Sciatic nerve (tissue), 2 donors: Measurements from ENCODE around the gene DCHS2. TPM values are rescaled to one million over a fixed set of nuclear protein-coding genes. Genes with fewer than 3 reads are reported as not detected.

ENCODE experiments used
- ATAC-seq: fragments of 200-7000 bp; cut with Tn5 transposase; one replicate; pipeline ENCODE4 v1.9.1; 2020; ENCODE audit warnings: mild to moderate bottlenecking, moderate library complexity
- DNase-seq: peaks from one replicate; pipeline ENCODE4 v3.0.0-alpha.2; 2020; ENCODE audit warnings: low spot score
- intact Hi-C: fragments of 100-400 bp; cut with DNase I; formaldehyde crosslinking; loops from one replicate; pipeline ENCODE4 v1.14.2; 2022
- total RNA-seq: library from RNA; stranded (reverse); fragmentation: NEBNext Ultra II Directional; extraction: Animal tissue kit (Norgen Biotek cat#: 25700); gene quantifications from one replicate; pipeline ENCODE4 v1.2.1, GENCODE V29; 2021
- donor health status: DM: no; HTN: no; CAD: no.
- donor health status: DM: no; HTN: no; CAD: no.

DCHS2 gene
- total RNA-seq, 1 donor from 2014 or later, result not detected

- ATAC-seq (no peak), DNase-seq (no peak)
- intact Hi-C loops, result no loop called here
Measured at GRCh38 chr4:154495867-154496266, 4.3 kb upstream of the DCHS2 start.

DNA sequence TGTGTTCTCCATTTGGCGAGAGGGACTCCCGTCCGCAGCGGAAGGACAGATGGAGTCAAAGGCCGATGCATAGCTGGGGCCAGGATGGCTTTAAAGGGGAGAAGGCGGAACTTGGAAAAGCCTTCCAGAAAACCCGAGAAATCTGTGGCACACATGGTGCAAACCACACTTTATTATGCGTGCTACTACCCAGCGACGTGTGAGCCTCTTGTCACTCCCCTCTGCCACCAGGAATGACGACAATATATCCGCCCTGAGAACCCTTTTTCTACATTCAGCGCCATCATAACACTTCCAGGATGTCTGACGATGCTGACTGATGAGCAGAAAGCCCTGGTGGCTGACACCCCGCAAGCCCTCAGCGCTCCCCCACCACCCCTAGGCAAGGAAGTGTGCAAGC lies 689 bp upstream of the DCHS2 start:
- DNase-seq (no peak), ATAC-seq (no peak)
- intact Hi-C loops, result no loop called here

- intact Hi-C loops, result no loop called here
- DNase-seq (peak; percentile 54), ATAC-seq (peak; percentile 25)
Measured at GRCh38 chr4:154490583-154491340, 837 bp downstream of the DCHS2 start.

DNA sequence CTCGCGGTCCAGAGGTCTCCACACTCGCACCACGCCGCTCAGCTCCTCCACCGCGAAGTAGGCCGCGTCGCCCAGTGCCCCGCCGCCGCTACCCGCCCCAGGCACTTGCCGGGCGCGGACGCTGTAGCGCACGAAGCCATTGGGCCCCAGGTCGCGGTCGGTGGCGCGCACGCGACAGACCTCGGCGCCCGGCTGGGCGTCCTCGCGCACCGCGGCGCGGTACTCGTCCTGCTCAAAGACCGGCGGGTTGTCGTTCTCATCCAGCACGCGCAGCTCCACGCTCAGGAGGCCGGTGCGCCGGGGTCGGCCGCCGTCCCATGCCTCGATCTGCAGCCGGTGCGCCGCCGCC lies 1.4 kb downstream of the DCHS2 start:
- DNase-seq, result no peak
- no peak for ATAC-seq
- intact Hi-C loops, result no loop called here

GRCh38 chr4:154489558-154490233 lies 1.9 kb downstream of the DCHS2 start:
- intact Hi-C loops, result no loop called here
- ATAC-seq (no peak), DNase-seq (no peak)

GRCh38 chr4:154487145-154487544 lies 4.5 kb downstream of the DCHS2 start:
- no peak for DNase-seq
- ATAC-seq, result no peak
- intact Hi-C loops, result no loop called here

DNA sequence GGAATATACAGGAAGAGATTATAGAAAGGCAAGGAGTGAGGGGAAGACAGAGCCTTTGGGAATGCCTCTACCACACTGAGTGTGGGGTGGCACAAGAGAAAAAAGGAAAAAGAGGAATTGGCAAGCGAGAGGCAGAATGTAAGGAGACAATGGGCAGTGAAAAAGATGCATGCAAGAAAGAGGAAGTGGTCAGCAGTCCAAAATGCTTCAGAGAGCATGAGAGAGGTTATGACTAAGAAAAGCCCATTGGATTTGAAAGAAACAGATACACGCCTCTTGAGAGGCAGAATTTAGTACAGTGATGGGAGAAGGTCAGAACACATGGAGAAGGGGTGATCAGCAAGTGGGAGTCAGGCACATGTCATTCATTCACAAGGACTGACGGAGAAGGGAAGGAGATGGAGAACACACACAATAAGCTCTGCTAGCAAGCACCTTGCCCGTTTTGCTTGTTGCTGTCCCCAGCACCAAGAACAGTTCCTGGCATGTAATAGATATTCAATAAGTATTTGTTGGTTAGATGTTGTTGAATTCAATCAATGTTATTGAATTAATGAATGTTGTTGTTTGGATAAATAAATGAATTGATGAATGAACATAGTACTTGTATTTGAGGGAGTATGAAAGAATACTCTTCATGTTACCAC lies 6.3 kb downstream of the DCHS2 start:
- intact Hi-C loops, result no loop called here
- ATAC-seq (no peak), DNase-seq (no peak)

DNA sequence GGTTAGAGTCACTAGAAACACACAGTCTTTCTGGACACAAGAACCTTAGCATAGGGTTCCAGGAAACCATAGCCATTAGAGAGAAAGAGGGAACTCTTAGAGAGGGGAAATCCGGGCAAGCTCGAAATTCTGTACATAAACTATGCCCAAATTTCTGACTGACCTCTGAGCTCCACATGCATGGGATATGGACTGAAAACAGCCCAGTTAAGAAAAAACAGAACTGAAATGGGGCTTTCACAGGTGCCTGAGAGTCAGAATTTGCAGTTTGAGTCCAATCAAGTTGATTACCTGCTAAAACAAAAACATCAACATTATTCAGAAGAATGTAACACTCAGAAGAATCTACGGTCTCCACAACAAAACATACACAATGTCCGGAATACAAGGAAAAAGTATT lies 13.1 kb downstream of the DCHS2 start:
- ATAC-seq (no peak), DNase-seq (no peak)
- intact Hi-C loops, result no loop called here

GRCh38 chr4:154478128-154478527 lies 13.5 kb downstream of the DCHS2 start:
- DNase-seq, result no peak
- intact Hi-C loops, result no loop called here
- no peak for ATAC-seq

DNA sequence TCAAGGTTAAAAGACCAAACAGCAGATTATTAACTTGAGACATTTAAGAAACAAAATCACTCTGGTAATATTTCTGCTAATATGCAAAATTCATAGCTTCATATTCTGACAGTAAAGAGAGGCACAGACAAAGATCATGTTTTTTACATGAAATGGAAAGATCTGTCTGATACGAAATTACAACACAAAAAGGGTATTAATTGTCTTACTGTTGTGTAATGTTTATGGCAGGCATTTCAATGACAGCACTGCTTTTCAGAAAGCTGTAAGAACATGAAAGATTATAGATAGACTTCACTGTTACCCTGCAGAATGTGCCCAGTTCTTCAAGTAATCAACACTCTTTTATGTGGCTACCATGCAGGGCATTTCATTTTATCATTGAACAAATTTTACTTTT lies 15.4 kb downstream of the DCHS2 start:
- DNase-seq (no peak), ATAC-seq (no peak)
- intact Hi-C loops, result no loop called here

GRCh38 chr4:154475820-154476219 lies 15.8 kb downstream of the DCHS2 start:
- DNase-seq, result no peak
- no peak for ATAC-seq
- intact Hi-C loops, result no loop called here

DNA sequence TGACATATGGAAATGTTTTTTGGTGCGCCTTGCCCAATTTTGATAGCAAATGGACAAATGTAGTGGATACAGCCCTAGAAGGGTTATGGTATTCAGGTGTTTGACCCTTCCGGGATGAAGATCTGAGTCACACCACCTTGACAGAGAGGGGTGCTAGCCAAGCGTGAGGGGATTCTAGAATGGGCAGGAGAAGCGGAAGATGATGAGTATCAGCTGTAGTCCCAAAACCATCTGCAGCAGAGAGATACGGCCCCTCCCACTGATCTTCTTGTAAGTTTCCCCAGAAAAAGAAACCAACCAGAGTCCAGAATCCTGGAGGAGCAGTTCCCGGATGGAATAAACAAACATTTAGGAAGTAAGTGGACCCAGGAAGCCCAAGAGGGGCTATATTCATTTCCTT lies 18.1 kb downstream of the DCHS2 start:
- ATAC-seq (no peak), DNase-seq (no peak)
- intact Hi-C loops, result no loop called here

GRCh38 chr4:154472858-154473257 lies 18.7 kb downstream of the DCHS2 start:
- intact Hi-C loops, result no loop called here
- ATAC-seq (no peak), DNase-seq (no peak)

- no peak for ATAC-seq
- intact Hi-C loops, result no loop called here
- no peak for DNase-seq
Measured at GRCh38 chr4:154471526-154472331, 19.9 kb downstream of the DCHS2 start.

DNA sequence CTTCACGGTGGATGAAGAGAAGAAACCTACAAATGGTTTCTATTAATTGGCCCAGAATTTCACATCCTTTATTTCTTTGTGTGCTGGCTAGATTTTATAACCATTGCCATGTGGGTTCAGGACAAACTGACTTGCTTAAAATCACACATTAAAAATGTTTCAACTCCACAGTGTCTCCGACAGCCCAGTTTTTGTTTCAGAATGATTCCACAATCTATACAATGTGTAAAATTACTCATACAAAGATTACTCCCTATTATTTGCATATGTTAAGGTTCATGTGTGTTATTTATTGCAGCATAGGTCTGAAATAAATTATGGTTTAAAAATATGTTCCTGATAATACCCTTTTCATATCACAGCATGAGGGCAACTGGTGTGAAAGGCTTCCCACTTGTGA lies 20.6 kb downstream of the DCHS2 start:
- intact Hi-C loops, result no loop called here
- DNase-seq, result no peak
- no peak for ATAC-seq

GRCh38 chr4:154467886-154468285 lies 23.7 kb downstream of the DCHS2 start:
- DNase-seq, result no peak
- ATAC-seq, result no peak
- intact Hi-C loops, result no loop called here

DNA sequence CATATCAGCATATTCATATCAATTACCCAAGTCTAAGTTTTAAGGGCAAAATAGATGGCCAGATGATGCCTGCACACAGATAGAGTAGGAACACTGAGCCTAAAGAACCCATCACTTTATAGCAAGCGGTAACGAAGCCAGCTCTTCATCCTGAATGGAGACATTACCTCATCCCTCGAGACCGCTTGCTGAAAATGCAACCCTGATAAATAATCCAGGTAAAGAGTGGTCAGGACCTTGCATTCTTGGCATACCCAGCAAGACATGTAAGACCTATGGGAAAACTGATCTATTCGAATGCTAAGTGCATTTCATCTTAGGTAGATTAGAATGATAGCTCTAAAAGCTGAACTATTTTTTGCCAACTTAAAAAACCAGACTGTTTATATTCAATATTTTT lies 25.3 kb downstream of the DCHS2 start:
- ATAC-seq (no peak), DNase-seq (no peak)
- intact Hi-C loops, result no loop called here

DNA sequence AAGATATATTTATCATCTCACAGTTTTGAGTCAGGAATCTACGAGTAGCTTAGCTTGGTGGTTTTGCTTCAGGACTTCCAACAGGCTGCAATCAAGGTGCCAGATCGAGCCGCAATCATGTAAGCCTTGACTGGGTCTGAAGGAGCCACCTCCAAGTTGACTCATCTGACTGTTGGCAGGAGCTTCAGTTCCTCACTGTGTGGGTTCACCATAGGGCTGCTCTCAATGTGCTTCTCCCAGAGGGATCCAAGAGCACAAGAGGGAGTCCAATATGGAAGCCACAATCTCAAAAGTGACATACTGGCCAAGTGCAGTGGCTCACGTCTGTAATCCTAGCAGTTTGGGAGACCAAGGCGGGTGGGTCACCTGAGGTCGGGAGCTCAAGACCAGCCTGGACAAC lies 26.5 kb downstream of the DCHS2 start:
- DNase-seq (no peak), ATAC-seq (no peak)
- intact Hi-C loops, result no loop called here

GRCh38 chr4:154464654-154465053 lies 26.9 kb downstream of the DCHS2 start:
- intact Hi-C loops, result no loop called here
- DNase-seq, result no peak
- ATAC-seq, result no peak
